SK-N-SH (cell line): ENCODE data around the gene EPB41L2. TPM values are rescaled to one million over a fixed set of nuclear protein-coding genes. Genes with fewer than 3 reads are reported as not detected.

Experiments
- CTCF ChIA-PET: fragments of 300-600, 350-600 bp; formaldehyde crosslinking; extraction: SDS; loops from one replicate; lab custom pipeline; 2021; lab: Yijun Ruan, JAX
- POLR2A ChIA-PET: fragments of 350-600 bp; sonication (Branson Sonifier 250); formaldehyde crosslinking; extraction: SDS; loops from one replicate; lab custom pipeline; 2020; ENCODE audit warnings: antibody characterized with exemption, inconsistent platforms; lab: Yijun Ruan, JAX
- DNase-seq: peaks from one replicate; pipeline ENCODE4 v3.0.0; 2012
- H2AFZ ChIP-seq: fragments of 200-600 bp; sonication (generic); 2 replicates; pipeline ENCODE4 v1.8.1; 2016; ENCODE audit warnings: antibody characterized with exemption, mild to moderate bottlenecking, low read depth
- H3F3A ChIP-seq: fragments of 200-600 bp; sonication (generic); replicated peaks from 2 replicates; pipeline ENCODE3; 2016; ENCODE audit warnings: antibody characterized with exemption, mild to moderate bottlenecking; ENCODE audit not compliant: insufficient read depth
- H3K27ac ChIP-seq, 2 experiments: fragments of 200-500 bp in 1 of 2; fragments of 200-600 bp in 1 of 2; sonication (Bioruptor generic) in 1 of 2; sonication (generic), shearing (Covaris generic) in 1 of 2; 2 replicates each; pipeline versions ENCODE4 v1.5.1 to v1.6.1; 2014 to 2016; ENCODE audit warnings: low read depth in 2 of 2, inconsistent platforms in 1 of 2, low read length in 1 of 2, mild to moderate bottlenecking in 1 of 2, mixed read lengths in 1 of 2
- H3K27me3 ChIP-seq: fragments of 200-600 bp; sonication (generic), shearing (Covaris generic); 2 replicates; pipeline ENCODE4 v1.6.1; 2016; ENCODE audit warnings: mixed run types; ENCODE audit not compliant: insufficient read depth
- H3K36me3 ChIP-seq, 2 experiments: fragments of 200-500 bp in 1 of 2; fragments of 200-600 bp in 1 of 2; sonication (Bioruptor generic) in 1 of 2; sonication (generic) in 1 of 2; replicated peaks in 1 of 2; 2 replicates each; pipeline versions ENCODE3 to v1.5.1; 2014 to 2016; ENCODE audit warnings: low read length in 1 of 2, mild to moderate bottlenecking in 1 of 2; ENCODE audit not compliant: insufficient read depth in 2 of 2, control insufficient read depth in 1 of 2
- H3K4me1 ChIP-seq, 2 experiments: fragments of 200-500 bp in 1 of 2; fragments of 200-600 bp in 1 of 2; sonication (Bioruptor generic) in 1 of 2; sonication (generic), shearing (Covaris generic) in 1 of 2; 2 replicates each; pipeline versions ENCODE4 v1.5.1 to v1.6.1; 2014 to 2016; ENCODE audit warnings: low read depth in 1 of 2, low read length in 1 of 2, mixed run types in 1 of 2; ENCODE audit not compliant: insufficient read depth in 2 of 2, control insufficient read depth in 1 of 2
- H3K4me2 ChIP-seq: fragments of 200-600 bp; sonication (generic), shearing (Covaris generic); 2 replicates; pipeline ENCODE4 v1.6.1; 2017; ENCODE audit warnings: mixed run types
- H3K4me3 ChIP-seq, 2 experiments: fragments of 200-500 bp in 1 of 2; fragments of 200-600 bp in 1 of 2; sonication (Bioruptor generic) in 1 of 2; sonication (generic), shearing (Covaris generic) in 1 of 2; 2 replicates each; pipeline versions ENCODE4 v1.5.1 to v1.8.1; 2014 to 2016; ENCODE audit warnings: low read depth in 2 of 2, inconsistent platforms in 1 of 2, low read length in 1 of 2, mild to moderate bottlenecking in 1 of 2, mixed read lengths in 1 of 2, moderate library complexity in 1 of 2
- H3K79me2 ChIP-seq: fragments of 200-600 bp; sonication (generic); 2 replicates; pipeline ENCODE4 v1.8.1; 2017; ENCODE audit warnings: mild to moderate bottlenecking; ENCODE audit not compliant: insufficient read depth
- H3K9ac ChIP-seq: fragments of 200-600 bp; sonication (generic); 2 replicates; pipeline ENCODE4 v1.6.1; 2017; ENCODE audit warnings: mixed run types
- H3K9me2 ChIP-seq: fragments of 200-600 bp; sonication (generic); 2 replicates; pipeline ENCODE4 v1.6.1; 2017; ENCODE audit warnings: mixed run types
- H3K9me3 ChIP-seq: fragments of 200-600 bp; sonication (generic); 2 replicates; pipeline ENCODE4 v1.6.1; 2017; ENCODE audit warnings: mixed run types, mild to moderate bottlenecking, moderate library complexity
- H4K20me1 ChIP-seq: fragments of 200-600 bp; sonication (generic); 2 replicates; pipeline ENCODE4 v1.6.1; 2017; ENCODE audit warnings: mild to moderate bottlenecking, mixed run types; ENCODE audit not compliant: insufficient read depth
- EZH2phosphoT487 ChIP-seq: fragments of 200-600 bp; sonication (generic); IDR thresholded peaks from 2 replicates; pipeline ENCODE4 v1.6.1; 2017; ENCODE audit warnings: low read depth, mixed run types, mild to moderate bottlenecking, antibody characterized with exemption, moderate library complexity, borderline replicate concordance
- FOXM1 ChIP-seq: IDR thresholded peaks from 2 replicates; pipeline ENCODE4 v1.4.0; 2012; ENCODE audit warnings: low read depth, mild to moderate bottlenecking
- GATA2 ChIP-seq: sonication (generic); formaldehyde crosslinking; IDR thresholded peaks from 2 replicates; pipeline ENCODE4 v1.5.0; 2020; ENCODE audit warnings: mild to moderate bottlenecking, missing genetic modification reagents
- MAX ChIP-seq: IDR thresholded peaks from 2 replicates; pipeline ENCODE4 v1.4.0; 2012; ENCODE audit warnings: low read depth
- MEF2A ChIP-seq: IDR thresholded peaks from 2 replicates; pipeline ENCODE4 v1.4.0; 2012; ENCODE audit warnings: low read depth, borderline replicate concordance
- MXI1 ChIP-seq: IDR thresholded peaks from 2 replicates; pipeline ENCODE4 v1.6.1; 2012; ENCODE audit warnings: mild to moderate bottlenecking, low read depth, low read length, improper control_type of control experiment
- NRF1 ChIP-seq: IDR thresholded peaks from 2 replicates; pipeline ENCODE4 v1.6.1; 2012; ENCODE audit warnings: low read depth, mild to moderate bottlenecking, low read length
- RCOR1 ChIP-seq: fragments of 150-350 bp; IDR thresholded peaks from 2 replicates; pipeline ENCODE4 v1.6.1; 2017; ENCODE audit warnings: antibody characterized with exemption, low read length
- RFX5 ChIP-seq: IDR thresholded peaks from 2 replicates; pipeline ENCODE4 v1.6.1; 2012; ENCODE audit warnings: mild to moderate bottlenecking, improper control_type of control experiment, low read length
- TCF12 ChIP-seq: IDR thresholded peaks from 2 replicates; pipeline ENCODE4 v1.4.0; 2012
- USF1 ChIP-seq: IDR thresholded peaks from 2 replicates; pipeline ENCODE4 v1.4.0; 2012; ENCODE audit warnings: low read depth, borderline replicate concordance
- USF2 ChIP-seq: fragments of 150-350 bp; IDR thresholded peaks from 2 replicates; pipeline ENCODE4 v1.6.1; 2017; ENCODE audit warnings: antibody characterized with exemption, low read length, low read depth, borderline replicate concordance
- WGBS: methylation state at CpG from one replicate; pipeline ENCODE4 v1.1.6; 2017; ENCODE audit warnings: low lambda C conversion rate; 5-methylcytosine and 5-hydroxymethylcytosine counted together
- polyA plus RNA-seq, 3 experiments: library from polyadenylated mRNA; depleted of rRNA; stranded (reverse); fragments of >200 nt; gene quantifications; 2 replicates each; pipeline ENCODE4 v1.2.3, GENCODE V29; 2012

EPB41L2 gene
- polyA plus RNA-seq, 1 of the 3 experiments (the other 2 are of a cell fraction): 1.4 TPM

GRCh38 chr6:130865793-130866192, 197.3 kb downstream of the EPB41L2 start (continued):
- TF ChIP-seq USF2 (no peak), MAX (no peak), MEF2A (no peak), NRF1 (no peak)

- H3K4me3 ChIP-seq: no peak overlapping the region
- no peaks in the 10 kb centered on the region for H3F3A ChIP-seq
- no peak for DNase-seq
- H3K79me2 ChIP-seq: no peaks in the 10 kb centered on the region
- H3K4me1 ChIP-seq: no peaks in the 10 kb centered on the region
- ChIA-PET CTCF (interaction anchor here (1.0 kb wide), 1 partner anchor 17 kb away, joined by 3 read pairs; no protein-coding TSS in a partner anchor), POLR2A (no interaction called here)
- no peaks in the 10 kb centered on the region for H3K9me2 ChIP-seq
- H3K9ac ChIP-seq: no peak overlapping the region
- no peaks in the 10 kb centered on the region for H3K36me3 ChIP-seq
- H3K27me3 ChIP-seq: no peaks in the 10 kb centered on the region
- no peak for TF ChIP-seq FOXM1
- TF ChIP-seq RCOR1: no peak
- no peak for TF ChIP-seq USF1
- TF ChIP-seq RFX5: no peak
- no peak for TF ChIP-seq EZH2phosphoT487
- no peak for TF ChIP-seq TCF12
- WGBS: 85% methylated on average over 11 of the region's 11 CpGs
- H2AFZ ChIP-seq: no peak overlapping the region
- no peaks in the 10 kb centered on the region for H3K9me3 ChIP-seq
- no peaks in the 10 kb centered on the region for H4K20me1 ChIP-seq
- no peak overlapping the region for H3K27ac ChIP-seq
- H3K4me2 ChIP-seq: no peak overlapping the region
These were observed 198.7 kb downstream of the EPB41L2 start for GRCh38 chr6:130864344-130864743.

- H3K4me3 ChIP-seq: no peak overlapping the region
- POLR2A ChIA-PET: no interaction called here
- H2AFZ ChIP-seq: no peak overlapping the region
- H3K9me2 ChIP-seq: no peaks in the 10 kb centered on the region
- no peaks in the 10 kb centered on the region for H3K36me3 ChIP-seq
- no peak overlapping the region for H3K27ac ChIP-seq
- no peak overlapping the region for H3K4me2 ChIP-seq
- H3K4me1 ChIP-seq: no peaks in the 10 kb centered on the region
- whole genome bisulfite sequencing: 35% methylated on average over 4 of the region's 4 CpGs
- no peak for DNase-seq
- no peak for TF ChIP-seq GATA2 (CRISPR knock-in tag)
- no peak for TF ChIP-seq NRF1
- TF ChIP-seq MXI1: no peak
- TF ChIP-seq RFX5: no peak
- CTCF ChIA-PET: interaction anchor here (1.7 kb wide), 1 partner anchor 8 kb away, joined by 11 read pairs; no protein-coding TSS in a partner anchor
- no peaks in the 10 kb centered on the region for H3K9me3 ChIP-seq
- no peaks in the 10 kb centered on the region for H3K27me3 ChIP-seq
- H3K9ac ChIP-seq: no peak overlapping the region
- no peaks in the 10 kb centered on the region for H3F3A ChIP-seq
- no peaks in the 10 kb centered on the region for H4K20me1 ChIP-seq
- no peaks in the 10 kb centered on the region for H3K79me2 ChIP-seq
These were observed 199.4 kb downstream of the EPB41L2 start for GRCh38 chr6:130863415-130864230.
